Endodermal cell (in vitro differentiated cells): Measurements from ENCODE around the gene ITPKC. TPM values are rescaled to one million over a fixed set of nuclear protein-coding genes. Genes with fewer than 3 reads are reported as not detected.

Source experiments
- DNase-seq: peaks from one replicate; pipeline ENCODE4 v3.0.0-alpha.2; 2017
- H3K27ac ChIP-seq: 2 replicates; pipeline ENCODE4 v1.5.1; 2013; ENCODE audit warnings: mild to moderate bottlenecking, low read depth, low read length, moderate library complexity
- H3K27me3 ChIP-seq: 2 replicates; pipeline ENCODE4 v1.6.1; 2013; ENCODE audit warnings: mild to moderate bottlenecking, low read length, moderate library complexity; ENCODE audit not compliant: insufficient read depth, control insufficient read depth, poor library complexity, severe bottlenecking
- H3K36me3 ChIP-seq: 2 replicates; pipeline ENCODE4 v1.7.0; 2013; ENCODE audit warnings: mild to moderate bottlenecking, low read length, moderate library complexity; ENCODE audit not compliant: control insufficient read depth, insufficient read depth
- H3K4me1 ChIP-seq: one replicate; pipeline ENCODE4 v1.7.0; 2013; ENCODE audit warnings: low read length; ENCODE audit not compliant: control insufficient read depth, insufficient read depth
- H3K4me3 ChIP-seq: 2 replicates; pipeline ENCODE4 v1.5.1; 2013; ENCODE audit warnings: mild to moderate bottlenecking, low read length, moderate library complexity
- H3K9ac ChIP-seq: 2 replicates; pipeline ENCODE4 v1.6.1; 2013; ENCODE audit warnings: mild to moderate bottlenecking, low read length, moderate library complexity; ENCODE audit not compliant: poor library complexity, severe bottlenecking; ENCODE audit errors: extremely low read depth
- H3K9me3 ChIP-seq: 2 replicates; pipeline ENCODE4 v1.6.1; 2013; ENCODE audit warnings: mild to moderate bottlenecking, low read length, moderate library complexity; ENCODE audit not compliant: control insufficient read depth
- H3K27ac Mint-ChIP-seq: 2 replicates; pipeline ENCODE4 v1.8.0; 2020; ENCODE audit warnings: mixed read lengths
- H3K27me3 Mint-ChIP-seq: 2 replicates; pipeline ENCODE4 v1.8.0; 2021; ENCODE audit warnings: mild to moderate bottlenecking, mixed read lengths; ENCODE audit not compliant: insufficient read depth
- H3K36me3 Mint-ChIP-seq: 2 replicates; pipeline ENCODE4 v1.8.0; 2020; ENCODE audit warnings: low read depth, mixed read lengths
- H3K4me1 Mint-ChIP-seq: 2 replicates; pipeline ENCODE4 v1.8.0; 2020; ENCODE audit warnings: mixed read lengths
- H3K4me3 Mint-ChIP-seq: 2 replicates; pipeline ENCODE4 v1.8.0; 2020; ENCODE audit warnings: mild to moderate bottlenecking, moderate library complexity, mixed read lengths
- H3K9me3 Mint-ChIP-seq: 2 replicates; pipeline ENCODE4 v1.8.0; 2020; ENCODE audit warnings: mild to moderate bottlenecking, mixed read lengths
- CTCF ChIP-seq: fragments of 200-600 bp; sonication (generic); conservative IDR thresholded peaks from 2 replicates; pipeline ENCODE4 v1.5.0; 2021; ENCODE audit warnings: antibody characterized with exemption, mild to moderate bottlenecking
- WGBS, 2 experiments: methylation state at CpG; one replicate each; pipeline versions ENCODE4 v1.1.5 to v1.1.7; 2013; ENCODE audit warnings: missing lambda C conversion rate in 2 of 2, mixed read lengths in 1 of 2; ENCODE audit not compliant: insufficient coverage in 1 of 2, insufficient read length in 1 of 2; 5-methylcytosine and 5-hydroxymethylcytosine counted together
- long read RNA-seq, 4 experiments: library from polyadenylated mRNA in 2 of 4; library from RNA in 1 of 4; library from capped mRNA in 1 of 4; stranded (forward) in 3 of 4; unstranded in 1 of 4; transcript quantifications; one replicate each; pipeline ENCODE4 v2.0.0, GENCODE V29; 2020 to 2021; ENCODE audit warnings: inconsistent platforms in 1 of 4
- polyA plus RNA-seq, 2 experiments: library from polyadenylated mRNA; stranded (reverse); fragments of 50-300 nt; gene quantifications; one replicate each; pipeline ENCODE4 v1.2.3, GENCODE V29; 2013
- total RNA-seq, 2 donors: library from RNA; stranded (reverse); fragmentation: NEBNext Ultra II Directional in 1 of 2; extraction: Animal tissue kit (Norgen Biotek cat#: 25700) in 1 of 2; gene quantifications; 2 replicates in 1 of 2; 3 replicates in 1 of 2; pipeline ENCODE4 v1.2.1, GENCODE V29; 2021

The ITPKC gene
- total RNA-seq = 10 to 100 TPM in 1 of 2 donors, 1 to 10 TPM in 1; 9.9 to 11.1 TPM
- polyA plus RNA-seq (2013, experiment 1 of 2) = 8.8 TPM
- polyA plus RNA-seq (2013, experiment 2 of 2) = 8.2 TPM
- long read RNA-seq, experiment 1, partial matches to known transcripts = 4 of 4 reads
- long read RNA-seq, experiment 1, other reads (novel, unspliced or antisense) = 0 of 4 reads
- long read RNA-seq, experiment 2, transcript ITPKC-201 (7 exons, 3,385 nt) = major isoform, 24 of 34 reads
- long read RNA-seq, experiment 2, partial matches to known transcripts = 5 of 34 reads
- long read RNA-seq, experiment 2, other reads (novel, unspliced or antisense) = 5 of 34 reads
- long read RNA-seq, experiment 3, transcript ITPKC-201 (7 exons, 3,385 nt) = major isoform, 15 of 19 reads
- long read RNA-seq, experiment 3, partial matches to known transcripts = 1 of 19 reads
- long read RNA-seq, experiment 3, other reads (novel, unspliced or antisense) = 3 of 19 reads
- long read RNA-seq, experiment 4, partial matches to known transcripts = 2 of 2 reads
- long read RNA-seq, experiment 4, other reads (novel, unspliced or antisense) = 0 of 2 reads

DNA sequence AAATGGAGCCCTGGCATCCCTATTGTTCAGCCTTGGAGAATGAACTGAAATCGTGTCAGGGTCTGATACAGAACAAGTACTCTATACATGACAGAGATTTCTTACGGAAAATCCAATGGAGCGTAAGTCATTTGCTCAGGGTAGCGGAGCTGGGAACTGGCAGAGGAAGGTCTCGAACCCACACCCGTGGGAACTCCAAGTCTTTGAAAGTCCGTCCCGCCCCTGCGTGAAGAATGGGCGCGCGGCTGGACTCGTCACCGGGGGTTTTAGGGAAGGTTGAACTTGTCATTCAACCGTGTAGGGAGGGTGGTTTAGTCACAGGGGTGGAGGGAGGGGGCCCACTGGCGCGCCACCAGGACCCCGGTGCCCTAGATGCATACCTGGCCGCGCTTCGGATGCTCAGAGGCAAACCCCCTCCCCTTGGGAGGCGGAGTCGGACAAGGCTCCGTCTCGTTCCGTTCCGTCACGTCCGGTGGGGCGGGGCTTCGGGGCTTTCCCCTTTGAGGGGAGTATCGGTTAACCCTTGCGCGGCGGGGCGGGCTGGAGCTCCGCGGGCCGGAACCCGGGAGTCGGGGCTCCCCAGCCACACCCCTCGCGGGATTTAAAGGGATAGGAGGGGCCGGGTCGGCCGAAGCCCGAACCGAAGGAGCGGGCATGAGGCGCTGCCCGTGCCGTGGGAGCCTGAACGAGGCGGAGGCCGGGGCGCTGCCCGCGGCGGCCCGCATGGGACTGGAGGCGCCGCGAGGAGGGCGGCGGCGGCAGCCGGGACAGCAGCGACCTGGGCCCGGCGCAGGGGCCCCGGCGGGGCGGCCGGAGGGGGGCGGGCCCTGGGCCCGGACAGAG, at the start of gene ITPKC, which contains the start of gene COQ8B:
ITPKC (plus strand) TSS at position 631 of the 843 bp plus-strand sequence; CDS start at position 655, 24 bp downstream.
COQ8B (minus strand) TSS at position 405 of the 843 bp plus-strand sequence. CDS start 2,254 bp downstream, outside the sequence.
- TF ChIP-seq CTCF = peak; percentile 52
- no peaks in the 10 kb centered on the region for H3K27me3 Mint-ChIP-seq
- peaks cover 19% of the 10 kb centered on the region for H3K4me1 Mint-ChIP-seq
- DNase-seq = peak; percentile 100
- Histone ChIP-seq H3K4me1 (no peaks in the 10 kb centered on the region), H3K27ac (peak within 1 kb of the TSS; percentile 66), H3K27me3 (no peaks in the 10 kb centered on the region), H3K36me3 (peaks cover 16% of the 10 kb centered on the region), H3K9me3 (no peaks in the 10 kb centered on the region), H3K4me3 (peak within 1 kb of the TSS; percentile 94), H3K9ac (peak within 1 kb of the TSS; percentile 67)
- no peaks in the 10 kb centered on the region for H3K9me3 Mint-ChIP-seq
- 0 to 1% methylated on average over 30 to 76 of the region's 76 CpGs for WGBS, 2 experiments
- peak within 1 kb of the TSS; percentile 91 for H3K4me3 Mint-ChIP-seq
- H3K36me3 Mint-ChIP-seq = peaks cover 24% of the 10 kb centered on the region
- peak within 1 kb of the TSS; percentile 91 for H3K27ac Mint-ChIP-seq

- H3K4me3 Mint-ChIP-seq = no peak overlapping the region
- H3K27me3 ChIP-seq = peaks cover 7% of the 10 kb centered on the region
- no peak overlapping the region for H3K4me3 ChIP-seq
- H3K36me3 ChIP-seq = peaks cover 39% of the 10 kb centered on the region
- H3K27ac Mint-ChIP-seq = no peak overlapping the region
- DNase-seq = no peak
- H3K36me3 Mint-ChIP-seq = peaks cover 42% of the 10 kb centered on the region
- H3K27ac ChIP-seq = no peak overlapping the region
- peaks cover 19% of the 10 kb centered on the region for H3K27me3 Mint-ChIP-seq
- H3K9ac ChIP-seq = no peak overlapping the region
- H3K4me1 Mint-ChIP-seq = no peaks in the 10 kb centered on the region
- 89 to 91% methylated on average over 4 to 14 of the region's 14 CpGs for WGBS, 2 experiments
- H3K9me3 ChIP-seq = no peaks in the 10 kb centered on the region
- H3K4me1 ChIP-seq = no peaks in the 10 kb centered on the region
- TF ChIP-seq CTCF = no peak
- no peaks in the 10 kb centered on the region for H3K9me3 Mint-ChIP-seq
Observed at GRCh38 chr19:40667602-40668001, 49.3 kb upstream of the ITPKC start.

- H3K27me3 Mint-ChIP-seq = peaks cover 10% of the 10 kb centered on the region
- no peaks in the 10 kb centered on the region for H3K4me1 ChIP-seq
- WGBS, 2 experiments = 90% methylated on average over 7 of the region's 7 CpGs
- TF ChIP-seq CTCF = no peak
- H3K4me1 Mint-ChIP-seq = no peaks in the 10 kb centered on the region
- no peaks in the 10 kb centered on the region for H3K9me3 Mint-ChIP-seq
- H3K27me3 ChIP-seq = no peaks in the 10 kb centered on the region
- H3K4me3 ChIP-seq = no peak overlapping the region
- peaks cover 53% of the 10 kb centered on the region for H3K36me3 ChIP-seq
- no peak overlapping the region for H3K9ac ChIP-seq
- DNase-seq = no peak
- H3K27ac Mint-ChIP-seq = no peak overlapping the region
- H3K36me3 Mint-ChIP-seq = peaks cover 42% of the 10 kb centered on the region
- no peaks in the 10 kb centered on the region for H3K9me3 ChIP-seq
- no peak overlapping the region for H3K4me3 Mint-ChIP-seq
- H3K27ac ChIP-seq = no peak overlapping the region
Observed at GRCh38 chr19:40668991-40669614, 47.8 kb upstream of the ITPKC start.
